KOPT-K1 (cell line): ENCODE measurements around the gene CENPH.

Experiments
- H3K27ac ChIP-seq: fragments of 200-600 bp; sonication (generic); 2 replicates; pipeline ENCODE4 v1.5.1; 2016; ENCODE audit warnings: antibody characterized with exemption, mild to moderate bottlenecking, low read depth, low read length; ENCODE audit not compliant: poor library complexity, severe bottlenecking
- H3K36me3 ChIP-seq: fragments of 200-600 bp; sonication (generic); 2 replicates; pipeline ENCODE4 v1.5.1; 2017; ENCODE audit warnings: antibody characterized with exemption, mild to moderate bottlenecking, low read length, moderate library complexity; ENCODE audit not compliant: insufficient read depth
- H3K9me3 ChIP-seq: fragments of 200-600 bp; sonication (generic); 2 replicates; pipeline ENCODE4 v1.5.1; 2017; ENCODE audit warnings: antibody characterized with exemption, low read length, mild to moderate bottlenecking; ENCODE audit not compliant: insufficient read depth, poor library complexity, severe bottlenecking

Gene CENPH

DNA sequence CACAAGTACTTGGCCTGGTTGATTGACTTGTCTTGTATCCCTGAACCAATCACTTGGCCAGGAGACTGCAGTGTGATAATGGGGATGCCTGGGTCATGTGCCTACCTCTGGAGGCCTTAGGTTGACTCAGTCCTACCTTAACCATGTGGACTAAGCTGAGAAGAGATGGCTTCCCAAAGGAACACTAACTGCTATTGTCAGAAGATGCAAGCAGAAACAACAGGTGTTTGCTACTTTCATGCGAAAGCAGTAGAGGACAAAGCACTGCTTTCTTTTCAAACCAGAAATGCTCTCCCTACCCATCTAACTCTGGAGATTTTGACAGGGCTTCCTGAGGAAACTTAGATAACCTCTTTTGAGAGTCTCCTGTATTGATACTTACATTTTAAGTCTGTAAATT, 68.2 kb downstream of the CENPH start:
- Histone ChIP-seq H3K9me3 (no peaks in the 10 kb centered on the region), H3K27ac (no peak overlapping the region), H3K36me3 (peaks cover 81% of the 10 kb centered on the region)
